HG03280 (cell line): ENCODE data around the gene MADCAM1.
"Not testable (repeated sequence)": the region's sequence is repeated elsewhere in the genome, so short reads cannot be mapped to it uniquely, and the experiment has no call there.

Experiments
- ATAC-seq: cut with Tn5 transposase; IDR thresholded peaks from one replicate; pipeline ENCODE4 v1.9.1; 2021; ENCODE audit warnings: mild to moderate bottlenecking, moderate library complexity; ENCODE audit not compliant: unreplicated experiment

Gene MADCAM1

DNA sequence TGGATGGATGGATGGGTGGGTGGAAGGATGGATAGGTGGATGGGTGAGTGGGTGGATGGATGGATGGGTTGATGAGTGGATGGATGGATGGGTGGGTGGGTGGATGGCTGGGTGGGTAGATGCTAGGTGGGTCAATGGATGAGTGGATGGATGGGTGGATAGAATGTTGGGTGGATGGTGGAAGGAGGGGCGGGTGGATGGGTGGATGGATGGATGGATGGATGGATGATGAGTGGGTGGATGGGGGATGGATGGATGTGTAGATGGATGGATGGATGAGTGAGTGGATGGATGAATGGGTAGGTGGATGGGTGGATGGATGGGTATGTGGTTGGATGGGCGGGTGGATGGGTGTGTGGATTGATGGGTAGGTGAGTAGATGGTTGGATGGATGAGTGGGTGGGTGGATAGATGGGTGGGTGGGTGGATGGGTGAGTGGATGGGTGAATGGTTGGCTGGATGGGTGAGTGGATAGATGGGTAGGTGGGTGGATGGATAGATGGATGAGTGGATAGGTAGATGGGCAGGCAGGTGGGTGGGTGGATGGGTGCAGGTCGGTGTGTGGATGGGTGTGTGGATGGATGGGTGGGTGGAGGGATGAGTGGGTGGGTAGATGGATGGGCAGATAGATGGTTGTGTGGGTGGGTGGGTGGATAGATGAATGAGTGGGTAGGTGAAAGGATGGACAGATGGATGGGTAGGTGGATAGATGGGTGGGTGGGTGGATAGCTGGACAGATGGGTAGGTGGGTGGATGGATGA, 31.1 kb upstream of the MADCAM1 start:
- ATAC-seq = no peak

DNA sequence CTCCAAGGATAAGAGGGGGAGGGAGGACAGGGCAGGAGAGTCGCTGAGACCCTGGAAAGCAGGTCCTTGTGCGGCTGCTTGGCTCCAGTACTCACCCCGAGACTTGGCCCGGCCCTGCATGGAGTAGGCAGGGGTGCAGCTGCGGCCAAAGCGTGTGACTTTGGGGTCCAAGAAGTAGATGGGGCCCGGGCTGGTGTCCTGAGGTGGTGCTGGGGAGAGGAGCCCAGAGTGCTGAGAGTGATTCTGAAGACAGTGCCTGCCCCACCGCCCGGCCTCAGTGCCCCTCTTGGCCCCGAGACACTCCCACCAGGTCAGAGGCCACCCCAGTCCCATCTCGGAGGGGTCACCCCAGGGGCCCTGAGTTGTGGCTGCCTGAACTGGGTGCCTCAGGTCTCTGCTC, 28.7 kb upstream of the MADCAM1 start:
- no peak for ATAC-seq

DNA sequence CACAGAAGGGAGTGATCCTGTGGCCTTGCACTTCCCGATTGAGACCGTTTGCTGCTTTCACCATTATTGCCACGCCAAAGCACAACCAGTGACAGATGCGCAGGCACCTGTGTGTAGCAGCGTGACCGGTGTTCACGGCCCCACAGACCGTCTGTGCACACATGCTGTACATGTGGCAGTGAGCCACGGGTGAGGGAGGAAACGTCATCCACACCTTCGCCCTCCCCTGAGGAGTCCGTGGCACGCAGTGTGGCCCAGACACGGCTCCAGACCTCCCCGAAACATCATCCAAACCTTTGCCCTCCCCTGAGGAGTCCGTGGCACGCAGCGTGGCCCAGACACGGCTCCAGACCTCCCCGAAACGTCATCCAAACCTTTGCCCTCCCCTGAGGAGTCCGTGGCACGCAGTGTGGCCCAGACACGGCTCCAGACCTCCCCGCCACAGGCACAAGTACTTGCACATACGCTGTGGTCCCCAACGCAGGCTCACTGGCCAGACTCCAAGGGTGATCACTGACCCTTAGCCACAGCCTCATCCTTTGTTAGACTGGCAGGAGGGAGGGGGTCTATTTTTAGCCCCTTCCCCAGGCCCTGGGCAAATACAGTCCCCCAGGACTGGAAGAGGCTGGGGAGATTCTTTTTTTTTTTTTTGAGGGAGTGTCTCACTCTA, 27.6 kb upstream of the MADCAM1 start:
- no peak for ATAC-seq

DNA sequence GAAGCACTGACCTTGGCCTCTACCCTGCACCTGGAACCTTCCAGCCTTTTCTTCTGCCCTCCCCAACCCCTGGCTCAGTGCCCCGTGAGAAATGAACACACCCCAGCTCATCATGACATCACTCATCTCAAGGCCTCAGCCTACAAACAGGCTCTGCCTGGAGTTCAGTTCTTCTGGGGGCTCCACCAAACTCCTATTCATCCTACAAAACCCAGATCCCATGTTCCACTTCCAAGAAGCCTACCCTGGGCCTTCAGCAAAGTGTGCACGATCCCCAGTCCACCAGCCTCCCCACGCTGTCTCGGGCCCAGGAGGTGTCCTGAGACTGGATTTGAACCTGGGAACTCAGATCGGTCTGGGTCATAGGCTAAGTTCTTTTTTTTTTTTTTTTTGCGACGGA, 26.5 kb upstream of the MADCAM1 start:
- no peak for ATAC-seq

DNA sequence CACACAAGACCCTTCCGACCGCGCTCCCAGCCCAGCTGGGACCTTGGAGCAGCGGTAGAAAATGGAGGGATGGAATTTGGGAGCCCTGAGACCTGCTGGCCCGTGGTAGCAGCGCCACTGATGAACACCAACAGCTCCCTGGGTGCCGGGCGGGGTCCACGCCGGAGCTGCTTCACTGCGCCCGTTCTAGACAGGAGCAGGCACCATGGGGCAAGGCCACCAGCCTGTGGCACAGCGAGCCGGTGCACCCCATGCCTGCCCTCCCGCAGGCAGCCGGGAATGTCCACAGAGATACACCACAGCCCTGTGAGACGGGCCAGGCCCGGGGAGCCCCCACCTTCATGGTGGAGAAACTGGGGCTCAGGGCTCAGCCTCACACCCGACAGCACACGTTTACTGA, 25.6 kb upstream of the MADCAM1 start:
- ATAC-seq = no peak

DNA sequence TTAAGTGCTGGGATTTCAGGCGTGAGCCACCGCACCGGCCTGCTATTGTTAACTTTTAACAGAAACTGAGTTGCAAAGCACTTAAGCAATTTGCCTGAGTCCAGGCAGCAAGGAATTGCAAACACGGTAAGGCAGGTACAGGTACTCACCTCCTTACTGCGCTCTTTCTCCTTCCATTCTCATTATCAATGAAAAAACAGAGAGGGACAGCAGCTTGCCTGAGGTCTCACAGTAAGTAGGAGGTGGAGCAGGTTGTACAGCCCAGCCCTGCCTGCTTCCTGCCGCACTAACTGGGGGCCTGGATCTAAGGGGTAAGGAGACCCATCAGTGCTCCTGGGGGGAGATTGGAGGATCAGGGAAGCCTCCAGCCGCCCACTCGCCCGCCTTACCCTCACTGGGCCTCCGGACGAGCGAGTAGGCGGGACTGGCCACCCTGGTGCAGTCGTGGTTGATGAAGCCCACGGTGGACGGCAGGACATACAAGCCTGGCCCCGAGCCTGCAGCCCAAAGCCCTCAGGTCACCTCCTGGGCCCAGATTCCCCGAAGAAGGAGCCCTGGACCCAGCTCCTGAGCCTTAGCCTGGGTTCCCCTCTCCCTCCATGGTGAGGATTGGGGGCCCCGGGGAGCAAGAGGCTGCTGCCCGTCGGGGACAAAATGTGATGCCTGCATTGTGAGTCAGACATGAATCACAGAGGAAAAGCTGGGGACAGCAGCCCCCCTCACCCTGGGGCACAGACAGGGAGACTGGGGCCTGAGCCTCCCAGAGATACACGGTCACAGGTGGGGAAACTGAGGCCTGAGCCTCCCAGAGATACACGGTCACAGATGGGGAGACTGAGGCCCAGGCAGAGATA, 24.1 kb upstream of the MADCAM1 start:
- no peak for ATAC-seq

DNA sequence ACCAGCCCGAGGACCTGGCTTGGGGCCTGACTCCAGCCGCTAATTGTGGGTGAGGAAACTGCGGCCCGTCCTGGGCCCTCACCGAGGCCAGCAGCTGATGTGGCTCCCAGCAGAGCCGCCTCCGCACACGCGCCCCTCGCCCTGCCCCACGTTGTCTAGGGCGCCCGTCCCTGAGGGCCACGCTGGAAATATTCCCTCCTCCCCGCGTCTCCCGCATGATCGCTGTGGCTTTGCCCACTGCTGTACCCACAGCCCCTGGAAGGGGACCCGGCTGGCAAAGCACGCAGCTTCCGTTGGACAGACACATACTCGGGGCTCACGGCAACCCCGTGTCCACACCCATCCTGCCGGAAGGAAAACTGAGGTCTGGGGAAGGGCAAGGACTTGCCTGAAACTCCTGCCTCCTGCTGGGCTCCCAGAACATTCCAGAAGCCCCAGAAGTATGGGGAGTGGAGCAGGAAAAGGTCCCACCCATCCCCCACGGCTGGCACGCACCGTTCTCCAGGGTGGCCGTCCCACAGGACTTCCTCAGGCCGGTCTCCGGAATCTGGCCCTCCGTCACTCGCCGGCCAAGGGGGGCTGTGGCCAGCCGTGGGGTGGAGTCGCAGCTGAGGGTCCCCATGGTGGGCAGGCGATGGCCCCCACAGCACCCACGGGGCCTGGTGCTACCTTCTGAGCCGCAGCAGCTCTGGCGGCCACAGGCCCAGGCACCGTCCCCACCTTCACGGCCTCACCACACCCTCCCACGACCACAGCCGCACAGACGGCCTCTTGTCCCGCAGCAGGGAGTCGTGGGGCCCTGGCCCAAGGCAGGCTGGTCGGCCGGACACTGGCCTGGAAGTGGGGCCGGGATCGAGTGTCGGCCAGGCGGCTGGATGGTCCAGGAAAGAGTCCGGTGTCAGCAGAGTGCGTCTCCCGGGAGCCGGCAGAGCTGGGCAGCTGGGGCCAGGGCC, 21.9 kb upstream of the MADCAM1 start:
- no peak for ATAC-seq

DNA sequence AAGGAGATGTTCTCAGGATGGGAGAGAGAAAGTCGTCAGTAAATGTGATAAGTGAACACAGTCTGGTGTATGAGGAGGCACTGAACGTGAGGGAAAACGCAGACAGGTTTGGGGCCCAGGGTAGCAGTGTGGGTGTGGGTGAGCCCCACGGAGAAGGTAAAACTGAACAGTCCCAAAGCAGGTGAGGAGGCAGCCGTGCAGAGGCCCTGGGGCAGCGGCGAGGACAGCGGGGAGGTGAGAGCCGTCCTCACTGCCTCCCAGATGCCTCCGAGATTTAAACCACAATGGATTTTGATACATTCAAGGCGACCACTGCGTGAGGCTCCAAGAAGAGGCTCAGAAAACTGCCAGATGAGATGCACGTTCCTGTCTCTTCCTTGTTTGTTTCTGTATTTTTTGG, 20.9 kb upstream of the MADCAM1 start:
- ATAC-seq = no peak

DNA sequence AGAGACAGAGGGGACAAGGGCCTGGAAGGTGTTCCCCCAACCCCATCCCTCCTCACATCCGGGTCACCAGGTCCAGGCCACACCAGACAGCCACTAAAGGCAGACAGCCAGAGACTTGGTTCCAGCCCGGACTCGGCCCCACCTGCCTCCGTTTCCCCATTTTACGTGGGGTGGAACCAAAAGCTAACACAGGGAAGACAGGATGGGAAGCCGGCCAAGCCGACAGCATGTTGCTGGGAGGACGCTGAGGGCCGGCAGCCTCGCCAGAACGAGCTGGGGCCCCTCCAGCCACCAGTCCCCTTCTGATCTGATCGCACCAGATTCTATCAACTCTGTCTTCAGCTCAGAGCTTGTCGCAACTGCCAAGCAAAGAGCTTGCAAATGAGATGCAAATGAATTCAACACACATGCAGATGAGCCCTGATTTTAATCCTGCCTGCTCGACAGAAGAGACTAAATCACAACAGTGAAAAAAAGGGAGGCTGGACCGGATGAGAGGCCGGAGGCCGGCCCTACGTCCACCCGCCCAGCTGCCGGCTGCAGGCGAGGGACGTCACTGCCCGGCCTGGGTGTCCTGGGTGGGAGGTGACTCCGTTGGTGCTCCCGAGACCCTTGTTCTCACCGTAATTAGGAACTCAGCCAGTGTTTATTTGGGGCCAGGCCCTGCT, 17.9 kb upstream of the MADCAM1 start:
- no peak for ATAC-seq

DNA sequence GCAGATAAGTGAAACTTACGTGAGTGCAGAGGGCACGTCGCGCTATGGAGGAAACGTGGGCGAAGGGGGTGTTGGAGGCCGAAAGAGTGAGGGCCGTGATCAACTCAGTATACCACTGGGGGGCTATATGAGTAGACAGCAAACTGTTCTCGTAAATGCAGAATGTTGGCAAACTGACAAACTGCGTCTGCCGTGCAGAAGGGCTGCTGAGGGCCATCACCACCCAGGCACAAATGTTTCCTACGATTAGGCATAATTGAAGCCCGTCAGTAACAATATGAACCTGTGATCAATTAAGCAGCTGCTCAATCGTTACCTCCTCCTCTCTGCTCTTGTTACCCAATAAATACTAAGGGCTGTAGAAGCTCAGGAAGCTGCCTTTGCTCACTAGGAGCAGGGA, 17.3 kb upstream of the MADCAM1 start:
- no peak for ATAC-seq

DNA sequence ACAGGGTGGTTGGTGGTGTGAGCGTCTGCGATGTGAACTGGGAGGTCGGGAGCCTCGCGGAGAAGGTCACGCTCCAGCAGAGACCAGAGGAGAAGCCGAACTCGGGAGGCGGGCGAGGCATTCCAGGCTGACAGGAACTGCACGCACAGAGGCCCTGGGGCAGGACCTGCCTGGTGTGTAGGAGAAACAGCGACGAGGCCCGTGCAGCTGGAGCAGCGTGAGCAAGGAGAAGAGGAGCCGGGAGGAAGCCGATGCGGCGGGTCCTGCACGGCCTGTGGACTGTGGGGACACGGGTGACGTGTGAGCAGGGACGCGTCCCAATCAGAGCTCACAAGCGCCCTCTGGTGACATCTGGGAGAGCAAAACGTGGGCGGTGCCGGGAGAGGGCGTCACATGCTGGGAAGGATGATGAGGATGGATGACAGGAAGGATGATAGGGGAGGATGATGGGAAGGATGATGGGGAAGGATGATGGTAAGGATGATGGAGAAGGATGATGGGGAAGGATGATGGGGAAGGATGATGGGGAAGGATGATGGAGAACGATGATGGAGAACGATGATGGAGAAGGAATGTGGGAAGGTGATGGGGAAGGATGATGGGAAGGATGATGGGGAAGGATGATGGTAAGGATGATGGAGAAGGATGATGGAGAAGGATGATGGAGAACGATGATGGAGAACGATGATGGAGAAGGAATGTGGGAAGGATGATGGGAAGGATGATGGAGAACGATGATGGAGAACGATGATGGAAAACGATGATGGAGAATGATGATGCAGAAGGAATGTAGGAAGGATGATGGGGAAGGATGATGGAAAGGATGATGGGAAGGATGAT, 16.1 kb upstream of the MADCAM1 start:
- no peak for ATAC-seq

DNA sequence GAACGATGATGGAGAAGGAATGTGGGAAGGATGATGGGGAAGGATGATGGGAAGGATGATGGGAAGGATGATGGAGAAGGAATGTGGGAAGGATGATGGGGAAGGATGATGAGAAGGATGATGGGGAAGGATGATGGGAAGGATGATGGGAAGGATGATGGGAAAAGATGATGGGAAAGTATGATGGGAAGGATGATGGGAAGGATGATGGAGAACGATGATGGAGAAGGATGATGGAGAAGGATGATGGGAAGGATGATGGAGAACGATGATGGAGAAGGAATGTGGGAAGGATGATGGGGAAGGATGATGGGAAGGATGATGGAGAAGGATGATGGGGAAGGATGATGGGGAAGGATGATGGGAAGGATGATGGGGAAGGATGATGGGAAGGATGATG, 15.2 kb upstream of the MADCAM1 start:
- not testable (repeated sequence) for ATAC-seq

DNA sequence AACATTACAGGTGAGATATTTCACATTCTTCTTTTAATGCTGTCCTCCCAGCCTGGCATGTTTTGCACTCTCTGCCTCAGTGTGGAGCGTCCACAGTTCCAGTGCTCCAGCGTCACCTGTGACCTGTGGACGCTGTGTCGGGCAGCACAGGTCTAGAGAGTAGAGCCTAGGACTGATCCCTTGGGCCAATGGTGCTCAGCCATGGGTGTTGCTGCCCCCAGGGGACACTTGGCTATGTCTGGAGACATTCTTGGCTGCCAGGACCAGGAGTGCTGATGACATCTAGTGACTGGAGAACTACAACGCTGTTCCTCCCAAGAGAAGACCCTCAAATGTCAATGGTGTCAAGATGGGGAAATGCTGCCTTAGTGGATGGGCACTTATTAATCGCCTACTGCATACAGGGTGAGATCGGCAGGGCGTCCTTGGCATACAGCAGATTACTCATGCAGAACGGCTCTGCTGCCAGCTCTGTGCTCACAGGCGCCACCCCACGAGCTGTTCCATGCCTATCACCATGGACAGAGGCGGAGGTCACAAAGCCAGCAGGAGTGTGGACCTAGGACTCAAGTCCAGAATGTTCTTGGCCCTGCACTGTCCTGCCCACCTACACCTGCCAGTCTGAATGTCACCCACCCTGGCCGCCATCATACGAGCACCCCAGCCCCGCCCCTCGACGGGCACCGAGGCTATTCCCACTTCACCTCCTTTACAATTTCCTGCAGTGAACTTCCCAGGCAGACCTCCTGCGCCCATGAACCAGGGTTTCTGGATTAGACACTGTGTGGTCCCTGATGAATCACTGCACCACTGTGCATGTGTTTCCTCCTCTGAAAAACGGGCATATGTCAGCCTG, 13.9 kb upstream of the MADCAM1 start:
- ATAC-seq = no peak

DNA sequence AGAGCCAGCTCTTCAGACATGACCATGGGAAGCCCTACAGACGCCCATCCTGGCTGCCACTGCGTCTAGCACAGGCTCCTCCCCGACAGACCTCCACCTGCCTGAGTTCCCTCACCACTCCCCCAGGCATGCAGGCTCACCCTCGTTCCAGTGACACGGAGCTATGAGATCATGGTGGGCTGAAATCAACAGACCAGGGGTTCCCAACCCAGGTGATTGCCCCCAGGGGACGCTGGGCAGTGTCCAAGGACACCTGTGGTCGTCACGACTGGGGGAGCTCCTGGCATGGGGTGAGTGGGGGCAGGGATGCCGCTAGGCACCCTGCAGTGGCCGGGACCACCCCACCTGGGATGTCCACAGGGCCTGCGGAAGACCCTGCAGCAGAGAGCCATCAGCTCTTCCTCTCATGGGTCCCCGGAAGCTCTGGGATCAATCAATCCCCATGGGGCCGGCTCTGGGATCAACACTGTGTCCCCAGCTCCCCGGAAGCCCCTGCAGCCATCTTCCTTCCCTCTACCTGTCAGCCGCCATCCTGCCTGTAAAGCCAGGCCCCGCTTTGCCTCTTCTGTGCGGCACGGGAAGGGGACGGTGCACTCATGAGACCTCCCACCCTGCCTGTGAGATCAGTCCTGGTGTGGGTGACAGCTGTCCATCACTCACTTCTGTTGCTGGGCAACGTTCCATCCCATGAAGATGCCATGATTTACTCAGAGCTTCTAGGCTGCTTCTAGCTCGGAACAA, 12.8 kb upstream of the MADCAM1 start:
- ATAC-seq = no peak

DNA sequence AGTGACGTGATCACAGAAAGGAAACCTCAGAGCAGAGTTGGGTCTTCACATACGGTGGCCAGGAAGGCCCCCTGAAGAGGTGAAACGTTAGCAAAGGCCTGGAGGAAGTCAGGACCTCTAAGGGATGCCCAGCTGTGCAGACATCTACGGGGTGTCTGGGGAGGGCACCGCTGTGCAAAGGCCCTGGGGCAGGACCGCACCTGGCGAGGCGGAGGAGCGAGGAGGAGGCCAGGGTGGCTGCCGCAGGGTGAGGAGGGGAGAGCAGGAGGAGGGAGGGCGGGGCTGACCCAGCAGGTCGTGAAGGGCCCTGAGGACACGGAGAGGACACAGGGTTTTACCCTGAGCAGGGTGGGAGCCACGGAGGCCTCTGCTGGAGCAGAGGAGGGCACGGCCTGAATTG, 11.8 kb upstream of the MADCAM1 start:
- ATAC-seq = no peak

DNA sequence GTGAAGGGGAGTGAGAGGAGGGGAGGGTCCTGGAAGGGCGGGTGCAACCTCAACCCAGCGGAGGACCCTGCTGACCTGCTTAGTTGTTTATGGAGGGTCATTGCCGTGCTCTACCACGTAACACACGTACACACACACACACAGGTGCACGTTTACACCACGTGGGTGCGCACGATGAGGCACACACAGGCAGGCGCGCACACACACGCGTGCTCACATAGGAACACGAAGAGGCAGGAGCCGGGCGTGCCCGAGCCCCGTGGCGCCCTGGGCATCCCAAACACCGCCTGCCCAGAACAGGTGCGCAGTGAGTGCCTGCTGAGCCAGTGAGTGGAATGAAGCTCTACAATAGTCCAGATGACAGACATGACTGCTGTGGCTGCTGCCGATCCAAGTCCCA, 11.2 kb upstream of the MADCAM1 start:
- no peak for ATAC-seq

DNA sequence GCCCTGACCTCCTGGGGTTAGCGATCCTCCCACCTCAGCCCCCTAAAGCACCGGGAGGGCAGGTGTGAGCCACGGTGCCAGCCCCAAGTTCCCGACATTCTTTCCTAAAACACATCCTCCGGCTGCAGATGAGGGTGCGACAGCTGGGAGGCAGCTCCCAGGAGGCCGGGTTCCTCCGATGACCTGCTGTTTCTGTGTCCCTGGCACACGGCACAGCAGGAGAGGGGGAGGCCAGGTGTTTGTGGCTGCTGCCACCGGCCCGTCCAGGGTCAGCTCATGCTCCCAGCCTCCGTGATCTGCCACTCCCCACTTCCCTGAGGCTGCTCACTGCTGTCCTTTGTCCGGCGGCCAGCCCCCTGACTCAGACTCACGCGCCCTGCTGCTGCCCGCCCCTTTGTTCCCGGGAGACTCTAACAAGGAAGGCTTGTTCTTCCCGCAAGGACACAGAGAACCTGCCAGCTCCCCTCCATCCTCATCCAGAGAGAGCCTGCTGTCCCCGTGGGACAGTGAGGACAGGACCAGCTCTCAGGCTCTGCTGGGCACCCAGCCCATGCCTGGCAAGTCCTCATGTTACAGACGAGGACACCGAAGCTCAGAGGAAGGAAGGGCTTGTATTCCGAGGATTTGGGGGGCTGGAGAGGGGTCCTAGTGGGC, 10.6 kb upstream of the MADCAM1 start:
- ATAC-seq = no peak
